A673 (cell line): ENCODE measurements around the gene PXDC1.

ENCODE experiments used
- CTCF ChIP-seq: fragments of 300-800, 200-600 bp; sonication (generic); conservative IDR thresholded peaks from 2 replicates; pipeline ENCODE4 v1.5.1; 2017; ENCODE audit warnings: low read depth, mild to moderate bottlenecking, antibody characterized with exemption, low read length, moderate library complexity, mixed read lengths
- EZH2 ChIP-seq: fragments of 200-600 bp; sonication (generic); IDR thresholded peaks from 2 replicates; pipeline ENCODE4 v1.6.1; 2017; ENCODE audit warnings: borderline replicate concordance, low read depth, mild to moderate bottlenecking, mixed read lengths, antibody characterized with exemption, low read length; ENCODE audit not compliant: poor library complexity, severe bottlenecking

DNA sequence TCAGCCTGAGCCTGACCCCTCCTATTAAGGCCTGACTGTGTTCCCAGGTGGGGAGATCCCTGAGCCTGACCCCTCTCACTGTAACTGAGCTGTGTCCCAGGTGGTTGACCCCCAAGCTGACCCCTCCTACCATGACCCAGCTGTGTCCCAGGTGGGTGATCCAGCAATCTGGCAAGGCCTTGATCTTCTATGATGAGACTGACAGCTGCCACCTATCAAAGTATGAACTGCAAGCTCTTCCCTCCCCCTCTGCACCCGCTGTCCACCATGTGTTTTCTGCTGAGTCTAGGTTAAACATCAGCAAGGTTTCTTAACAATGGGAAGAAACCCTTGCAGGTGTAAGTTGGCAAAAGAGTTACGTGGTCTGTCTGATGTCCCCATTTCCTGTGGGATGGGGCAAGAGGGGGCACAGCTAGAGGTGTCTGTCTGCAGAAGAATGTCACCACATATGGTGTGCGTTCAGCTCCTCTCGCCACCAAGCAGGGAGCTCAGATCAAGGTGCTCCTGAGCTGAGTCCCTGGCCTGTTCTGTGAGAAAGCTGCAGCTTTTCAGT is 5.9 kb downstream of the PXDC1 start:
- TF ChIP-seq CTCF: no peak
- no peak for TF ChIP-seq EZH2
